COLO829 (cell line): ENCODE data around the gene BMP8B.

Experiments
- DNase-seq: peaks from one replicate; pipeline ENCODE4 v3.0.0; 2012; ENCODE audit warnings: low spot score

BMP8B gene

GRCh38 chr1:39758556-39759435 lies 29.9 kb downstream of the BMP8B start:
- no peak for DNase-seq

GRCh38 chr1:39757501-39757900 lies 31.2 kb downstream of the BMP8B start:
- no peak for DNase-seq

- DNase-seq: no peak
Measured at GRCh38 chr1:39755965-39756659, 32.6 kb downstream of the BMP8B start.

DNA sequence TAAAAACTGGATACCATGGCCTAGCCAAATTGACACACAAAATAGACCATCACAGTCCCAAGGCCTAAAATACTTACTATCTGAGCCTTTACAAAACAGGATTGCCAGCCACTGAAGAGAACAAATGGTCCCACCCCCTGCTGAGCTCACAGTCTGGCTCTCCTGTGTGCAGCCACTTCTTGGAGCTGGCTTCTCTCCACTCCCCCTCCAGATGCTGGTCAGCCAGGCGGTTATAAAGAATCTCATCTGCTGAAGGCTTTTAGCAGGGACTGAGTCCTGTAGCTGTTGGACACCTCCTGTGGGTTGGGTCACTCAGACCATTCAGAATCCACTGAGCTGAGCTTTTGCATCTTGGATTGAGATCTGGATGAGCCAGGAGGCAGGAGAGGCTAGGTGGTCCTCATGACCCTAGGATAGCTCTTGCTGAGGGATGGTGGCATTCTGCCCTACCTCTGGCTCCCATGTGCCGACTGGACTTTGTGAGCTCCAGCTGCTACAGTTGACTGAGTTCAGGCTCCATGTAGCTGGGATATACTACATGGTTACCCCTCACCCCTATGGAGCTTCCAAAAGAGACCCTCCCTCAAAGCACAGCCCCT lies 33.7 kb downstream of the BMP8B start:
- no peak for DNase-seq

GRCh38 chr1:39754026-39754570 lies 34.6 kb downstream of the BMP8B start:
- DNase-seq: no peak

DNA sequence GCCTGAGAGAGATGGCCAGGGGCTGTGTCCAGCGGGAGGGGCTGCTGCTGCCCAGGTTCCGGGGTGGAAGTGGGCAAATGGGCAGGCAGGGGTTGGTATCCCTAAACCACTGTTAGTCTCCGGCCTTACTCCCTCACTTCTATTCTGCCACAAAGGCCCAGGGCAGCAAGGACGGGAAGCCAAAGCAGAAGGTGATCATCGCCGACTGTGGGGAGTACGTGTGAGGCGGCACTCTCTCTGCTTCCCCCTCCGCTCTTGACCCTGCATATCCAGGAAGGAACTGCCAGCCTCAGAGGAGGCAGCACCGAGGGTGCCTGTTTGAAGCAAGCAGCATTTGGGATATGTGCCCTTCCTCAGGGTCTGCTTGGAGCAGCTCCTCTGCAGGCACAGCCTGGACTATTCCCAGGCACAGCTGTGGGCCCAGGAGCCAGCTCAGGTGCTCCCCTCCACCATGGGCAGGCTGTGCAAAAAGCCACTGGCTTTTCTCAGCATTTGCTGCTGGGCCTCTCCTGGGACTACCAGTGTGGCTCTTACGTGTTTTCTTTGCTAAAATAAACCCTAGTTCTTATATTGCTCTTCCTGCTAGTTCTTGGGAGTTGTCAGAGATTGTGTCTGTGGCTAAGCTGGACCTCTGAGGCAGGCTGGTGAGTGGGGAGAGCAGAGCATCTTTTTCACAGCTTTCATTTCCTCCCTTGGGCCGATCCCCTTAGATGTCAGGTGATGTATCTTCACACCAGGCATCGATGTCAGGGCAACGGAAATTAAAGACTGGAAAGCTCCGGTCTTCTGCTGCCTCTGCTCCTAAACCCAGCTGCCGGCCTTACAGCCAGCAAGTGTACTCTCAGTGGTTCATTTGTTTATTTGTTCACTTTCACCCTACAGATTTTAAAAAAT lies 35.3 kb downstream of the BMP8B start:
- no peak for DNase-seq

GRCh38 chr1:39752703-39753102 lies 36.0 kb downstream of the BMP8B start:
- DNase-seq: no peak

GRCh38 chr1:39751595-39751994 lies 37.1 kb downstream of the BMP8B start:
- no peak for DNase-seq

DNA sequence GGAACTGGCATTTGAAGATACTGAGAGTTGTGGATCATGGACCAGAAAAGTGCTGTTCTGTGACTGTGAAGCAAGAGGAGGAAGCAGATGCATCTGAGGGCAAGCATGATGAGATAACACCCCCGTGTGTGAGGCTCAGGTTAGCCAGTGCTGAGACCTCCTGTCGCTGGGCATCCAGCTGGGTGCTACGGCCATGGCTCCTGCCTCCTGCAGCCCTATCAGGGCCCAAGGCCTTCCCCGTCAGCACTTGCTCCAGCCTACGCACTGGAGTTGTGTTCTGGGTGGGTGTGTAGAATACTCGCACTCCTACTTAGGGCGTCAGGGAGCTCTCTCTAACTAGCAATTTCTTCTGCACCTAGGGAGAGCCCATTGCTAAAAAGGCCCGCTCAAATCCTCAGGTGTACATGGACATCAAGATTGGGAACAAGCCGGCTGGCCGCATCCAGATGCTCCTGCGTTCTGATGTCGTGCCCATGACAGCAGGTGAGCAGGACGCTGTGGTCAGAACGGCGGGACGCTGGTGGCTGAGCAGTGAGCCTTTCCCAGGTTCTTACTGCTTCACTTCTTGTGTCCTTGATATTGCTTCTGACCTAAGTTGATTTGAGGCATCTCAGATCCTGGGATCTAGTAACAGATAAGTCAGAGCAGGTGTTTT lies 43.5 kb downstream of the BMP8B start:
- no peak for DNase-seq

DNA sequence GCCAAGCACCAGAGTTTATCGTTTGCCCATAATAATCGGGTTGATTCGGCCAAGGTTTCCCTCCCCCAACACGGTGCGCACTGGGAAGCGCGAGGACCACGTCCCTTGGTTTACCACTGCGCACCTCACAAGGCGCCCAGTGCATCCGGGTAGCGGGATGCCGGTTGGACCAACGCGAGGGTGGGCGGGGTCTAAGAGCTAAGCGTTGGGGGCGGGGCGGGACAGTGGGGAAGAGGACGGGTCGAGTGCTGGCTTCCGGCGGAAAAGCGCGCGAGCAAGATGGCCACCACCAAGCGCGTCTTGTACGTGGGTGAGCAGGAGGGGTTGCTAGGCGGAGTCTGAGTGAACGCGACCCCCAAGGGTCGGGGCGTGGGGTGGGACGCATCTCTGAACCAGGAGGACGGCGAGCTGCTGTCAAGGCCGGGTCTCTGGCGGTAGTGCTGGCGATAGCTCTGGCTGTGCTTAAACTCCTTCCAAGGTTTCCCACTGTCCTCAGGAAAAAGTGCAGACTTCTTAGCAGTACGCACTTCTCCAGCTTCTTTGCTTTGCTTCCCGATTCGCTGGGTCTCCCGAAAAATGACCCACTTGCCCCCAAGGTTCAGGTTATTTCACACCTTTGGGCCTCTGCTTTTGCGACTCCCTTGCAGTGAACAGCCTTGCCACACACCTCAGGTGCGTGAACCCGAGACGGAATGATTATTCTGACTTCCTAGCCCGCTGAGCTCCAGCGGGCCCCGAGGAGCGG lies 49.9 kb downstream of the BMP8B start, which contains the start of gene PPIE:
TSS of gene PPIE (plus strand) at position 261 of the 745 bp plus-strand sequence. CDS start at position 280, 19 bp downstream.
- peak; percentile 81 for DNase-seq

DNA sequence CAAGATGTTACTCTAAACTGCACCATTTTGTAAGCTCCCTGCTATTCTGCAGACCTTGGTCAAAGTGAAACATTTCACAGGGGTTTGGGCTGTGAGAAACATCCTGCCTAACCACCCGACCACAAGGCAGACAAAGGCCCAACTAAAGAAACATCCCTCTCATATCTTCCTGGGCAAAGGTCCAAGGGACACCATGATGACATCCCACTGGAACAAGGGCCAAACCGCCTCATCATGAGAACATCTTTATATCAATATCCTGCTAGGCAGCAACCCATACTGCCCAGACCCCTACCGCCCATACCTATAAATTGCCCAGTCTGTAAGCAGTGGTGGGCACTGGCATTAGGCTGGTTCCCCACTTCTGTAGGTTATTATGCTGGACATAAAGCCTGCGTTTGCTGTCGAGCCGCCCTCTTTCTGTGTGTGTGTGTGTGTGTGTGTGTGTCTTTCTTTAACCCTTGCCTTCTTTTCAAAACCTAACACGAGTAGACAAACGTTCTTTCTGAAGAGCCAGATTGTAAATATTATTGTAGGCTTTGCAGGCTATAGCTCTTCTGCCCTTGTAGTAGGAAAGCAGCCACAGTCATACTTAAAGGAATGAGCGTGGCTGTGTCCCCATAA lies 51.0 kb downstream of the BMP8B start:
- no peak for DNase-seq

DNA sequence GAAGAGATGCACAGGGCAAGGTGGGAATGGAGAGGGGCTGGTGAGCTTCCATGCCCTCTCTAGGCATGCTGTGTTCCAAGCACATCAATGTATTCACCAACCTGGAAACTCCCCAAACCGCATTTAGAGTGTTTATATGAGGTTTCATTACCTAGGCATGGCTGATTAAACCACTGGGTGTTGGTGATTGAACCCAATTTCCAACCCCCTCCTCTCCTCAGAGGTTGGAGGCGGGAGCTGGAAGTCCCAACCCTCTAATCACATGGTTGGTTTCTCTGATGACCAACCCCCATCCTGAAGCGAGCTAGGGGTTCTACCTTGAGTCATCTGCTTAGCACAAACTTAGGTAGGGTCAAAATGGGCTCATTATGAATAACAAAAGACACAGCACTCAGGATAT lies 52.9 kb downstream of the BMP8B start:
- DNase-seq: no peak

- DNase-seq: no peak
Measured at GRCh38 chr1:39733161-39733560, 55.5 kb downstream of the BMP8B start.

- no peak for DNase-seq
Measured at GRCh38 chr1:39732730-39733129, 55.9 kb downstream of the BMP8B start.

GRCh38 chr1:39729842-39730241 lies 58.8 kb downstream of the BMP8B start:
- no peak for DNase-seq

DNA sequence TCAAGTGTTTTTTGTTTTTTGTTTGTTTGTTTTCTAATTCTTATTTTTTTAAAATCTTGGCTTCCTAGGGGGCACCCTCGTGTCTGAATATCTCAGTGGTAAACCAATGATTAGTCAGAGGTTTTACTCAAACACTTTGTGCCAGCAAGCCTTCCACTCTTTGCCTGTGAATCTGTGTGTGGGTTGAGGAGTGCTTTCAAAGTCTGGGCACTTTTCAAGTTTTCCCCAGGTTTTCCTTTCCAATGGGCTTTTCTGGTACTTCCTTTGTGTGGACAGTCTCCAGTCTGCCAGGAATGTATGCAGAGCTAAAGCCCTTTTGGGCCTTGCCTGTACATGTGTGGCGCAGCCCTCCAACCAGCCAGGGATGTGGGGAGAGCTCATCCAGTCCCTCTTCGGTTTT lies 59.6 kb downstream of the BMP8B start:
- no peak for DNase-seq

DNA sequence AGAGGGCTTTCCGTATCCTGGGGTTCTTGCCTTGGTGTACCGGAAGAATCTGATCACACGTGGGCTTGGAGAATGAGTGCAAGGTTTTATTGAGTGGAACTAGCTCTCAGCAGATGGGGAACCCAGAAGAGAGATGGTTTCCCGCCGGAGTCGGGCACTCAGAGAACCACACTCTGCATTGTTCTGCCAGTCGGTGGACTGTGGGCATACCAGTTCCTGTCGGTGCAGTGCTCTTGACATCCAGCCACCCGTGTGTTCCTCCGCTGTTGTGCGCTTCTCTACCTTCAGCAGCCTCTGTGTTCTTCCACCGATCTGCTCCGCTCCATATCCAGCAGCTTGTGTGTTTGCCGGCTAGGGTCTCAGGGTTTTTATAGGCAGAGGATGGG lies 60.7 kb downstream of the BMP8B start:
- no peak for DNase-seq

GRCh38 chr1:39727221-39727931 lies 61.3 kb downstream of the BMP8B start:
- DNase-seq: no peak

DNA sequence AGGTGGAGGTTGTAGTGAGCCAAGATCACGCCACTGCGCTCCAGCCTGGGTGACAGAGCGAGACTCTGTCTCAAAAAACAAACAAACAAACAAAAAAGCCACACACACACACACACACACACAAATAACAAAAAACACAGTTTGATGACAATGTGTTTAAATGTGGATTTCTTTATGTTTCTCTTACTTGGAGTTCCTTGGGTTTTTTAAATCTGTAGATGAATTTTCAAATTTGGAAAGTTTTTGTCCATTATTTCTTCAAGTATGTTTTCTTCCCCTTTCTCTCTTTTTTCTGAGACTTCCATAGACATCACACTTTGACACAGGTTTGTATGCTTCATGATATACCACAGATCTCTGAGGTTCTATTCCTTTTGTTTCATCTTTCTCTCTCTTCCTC lies 62.1 kb downstream of the BMP8B start:
- DNase-seq: no peak
